Activated T-cell treated with anti-CD3 and anti-CD28 coated beads, Interleukin-2, amount 50 U/mL, for 72 hours (primary cell): Measurements from ENCODE around the gene MAP1A. TPM values are rescaled to one million over a fixed set of nuclear protein-coding genes. Genes with fewer than 3 reads are reported as not detected.

Experiments
- ATAC-seq, 2 donors: fragments of 150-1000 bp; cut with Tn5 transposase; replicated peaks in 1 of 2; 2 replicates each; pipeline ENCODE4 v1.10.0; 2021; ENCODE audit warnings: moderate library complexity in 2 of 2, mild to moderate bottlenecking in 1 of 2
- DNase-seq, 2 donors: peaks; one replicate each; pipeline ENCODE4 v3.0.0; 2021 to 2022; ENCODE audit warnings: mixed read lengths in 1 of 2
- H3K27ac Mint-ChIP-seq: one replicate; pipeline ENCODE4 v1.8.0; 2022; ENCODE audit warnings: mild to moderate bottlenecking, moderate library complexity, mixed read lengths
- H3K27me3 Mint-ChIP-seq: one replicate; pipeline ENCODE4 v1.8.0; 2022; ENCODE audit warnings: low read depth, mixed read lengths
- H3K36me3 Mint-ChIP-seq, 2 donors: one replicate each; pipeline ENCODE4 v1.8.0; 2022; ENCODE audit warnings: mixed read lengths in 2 of 2, mild to moderate bottlenecking in 1 of 2; ENCODE audit not compliant: insufficient read depth in 2 of 2
- H3K4me1 Mint-ChIP-seq: one replicate; pipeline ENCODE4 v1.8.0; 2022; ENCODE audit warnings: low read depth, mixed read lengths
- H3K4me3 Mint-ChIP-seq, 2 donors: one replicate each; pipeline ENCODE4 v1.8.0; 2022; ENCODE audit warnings: mild to moderate bottlenecking in 2 of 2, mixed read lengths in 2 of 2, moderate library complexity in 2 of 2
- H3K9me3 Mint-ChIP-seq, 2 donors: one replicate each; pipeline ENCODE4 v1.8.0; 2022; ENCODE audit warnings: mixed read lengths in 2 of 2
- total RNA-seq, 2 donors: library from RNA; stranded (reverse); gene quantifications; one replicate each; pipeline ENCODE4 v1.2.3, GENCODE V29; 2022

MAP1A gene
- total RNA-seq: 1 to 10 TPM in 1 of 2 donors, under 1 TPM in 1; 0.82 to 1.8 TPM

DNA sequence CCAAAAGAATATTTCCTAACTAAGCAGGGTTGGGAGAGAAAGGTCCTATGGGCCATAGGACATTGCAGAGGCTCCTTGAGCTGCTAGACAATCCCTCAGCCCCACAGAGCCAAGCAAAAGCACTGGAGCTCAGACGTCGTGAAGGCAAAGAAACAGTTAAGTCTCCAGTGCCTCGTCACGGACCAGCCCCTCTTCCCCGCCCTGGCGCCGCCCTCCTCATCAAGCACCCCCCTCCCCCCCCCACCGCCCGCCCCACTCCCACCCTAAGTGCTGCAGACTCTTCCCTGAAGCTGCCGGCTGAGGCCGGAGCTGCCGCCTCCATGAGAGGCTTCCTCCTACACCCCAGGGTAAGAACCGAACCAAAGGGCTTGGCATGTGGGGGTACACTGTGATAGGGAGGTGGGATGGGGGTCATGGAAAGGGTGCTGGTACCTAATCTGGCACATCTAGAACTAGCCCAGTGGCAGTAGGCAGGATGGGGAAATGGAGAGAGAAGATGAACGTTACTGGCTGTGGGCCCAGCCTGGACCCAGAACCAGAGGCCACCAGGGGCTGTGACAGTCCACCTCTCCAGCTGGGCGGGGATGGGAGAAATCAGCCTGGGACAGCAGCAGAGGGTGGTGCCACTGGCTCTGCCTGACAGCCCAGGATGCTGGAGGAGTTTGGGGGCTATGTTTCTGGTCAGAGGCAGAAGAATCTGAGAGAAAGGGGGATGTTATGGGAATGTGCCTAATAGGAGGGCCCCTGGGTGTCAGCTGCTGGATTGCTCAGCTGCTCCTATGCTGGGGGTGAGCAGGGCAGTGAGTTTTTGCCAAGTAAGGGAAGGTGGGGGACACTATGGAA lies at the start of gene MAP1A:
TSS of gene MAP1A (plus strand) at position 255 of the 843 bp plus-strand sequence. CDS start 3,866 bp downstream, outside the sequence.
- peaks cover 40% of the 10 kb centered on the region for H3K27me3 Mint-ChIP-seq
- H3K9me3 Mint-ChIP-seq: no peaks in the 10 kb centered on the region
- H3K27ac Mint-ChIP-seq: no peak within 1 kb of the TSS
- peak within 1 kb of the TSS; percentile 36 to 83 for H3K4me3 Mint-ChIP-seq
- DNase-seq: no peak
- peaks cover 53% of the 10 kb centered on the region for H3K4me1 Mint-ChIP-seq
- peak; percentile 9 to 21 for ATAC-seq
- H3K36me3 Mint-ChIP-seq: no peaks in the 10 kb centered on the region

DNA sequence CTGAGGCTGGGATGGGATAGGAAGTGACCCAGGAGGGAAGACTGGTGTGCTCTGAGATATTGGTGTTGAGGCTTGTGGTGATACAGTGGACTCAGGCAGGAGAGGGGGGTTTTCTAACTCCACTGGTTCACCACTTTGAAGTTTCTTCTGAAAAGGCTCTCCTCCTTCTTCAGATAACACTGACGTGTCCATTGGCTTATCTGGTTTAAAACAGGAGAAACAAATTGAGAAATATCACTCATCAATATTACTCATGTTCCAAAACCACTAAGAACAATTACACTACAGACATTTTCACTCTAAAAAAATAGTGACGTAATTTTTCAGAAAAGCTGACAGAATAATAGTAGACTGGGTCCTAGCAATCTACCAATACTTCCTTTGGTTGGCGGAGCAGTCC lies 47.5 kb upstream of the MAP1A start:
- H3K27me3 Mint-ChIP-seq: no peaks in the 10 kb centered on the region
- H3K4me3 Mint-ChIP-seq: peak overlapping the region in 1 of 2 donors; percentile 12
- DNase-seq: no peak
- no peaks in the 10 kb centered on the region for H3K9me3 Mint-ChIP-seq
- H3K36me3 Mint-ChIP-seq: peaks cover 8 to 15% of the 10 kb centered on the region in 2 donors
- peak overlapping the region; percentile 40 for H3K27ac Mint-ChIP-seq
- H3K4me1 Mint-ChIP-seq: no peaks in the 10 kb centered on the region
- ATAC-seq: peak; percentile 41 to 88

DNA sequence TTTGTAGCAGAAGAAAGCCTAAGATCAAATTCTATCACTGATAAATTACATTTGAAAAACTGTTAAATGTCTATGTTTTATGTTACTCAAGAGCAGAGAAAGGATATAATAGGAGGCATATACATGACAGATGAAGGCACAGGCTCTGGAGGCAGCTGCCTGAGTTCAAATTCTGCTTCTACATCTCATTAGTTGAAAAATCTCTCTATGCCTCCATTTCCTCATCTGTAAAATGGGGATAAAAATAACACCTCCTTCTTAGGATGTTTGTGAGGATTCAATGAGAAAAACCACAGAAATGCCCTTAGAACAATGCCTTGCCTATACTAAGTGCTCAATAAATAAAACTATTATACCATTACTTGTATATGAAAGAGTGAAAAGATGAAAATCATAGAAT lies 45.4 kb upstream of the MAP1A start:
- ATAC-seq (no peak), DNase-seq (no peak)
- no peak overlapping the region for H3K4me3 Mint-ChIP-seq
- H3K27ac Mint-ChIP-seq: peak overlapping the region; percentile 38
- no peaks in the 10 kb centered on the region for H3K4me1 Mint-ChIP-seq
- no peaks in the 10 kb centered on the region for H3K9me3 Mint-ChIP-seq
- H3K27me3 Mint-ChIP-seq: no peaks in the 10 kb centered on the region
- H3K36me3 Mint-ChIP-seq: peaks cover 6 to 18% of the 10 kb centered on the region in 2 donors

DNA sequence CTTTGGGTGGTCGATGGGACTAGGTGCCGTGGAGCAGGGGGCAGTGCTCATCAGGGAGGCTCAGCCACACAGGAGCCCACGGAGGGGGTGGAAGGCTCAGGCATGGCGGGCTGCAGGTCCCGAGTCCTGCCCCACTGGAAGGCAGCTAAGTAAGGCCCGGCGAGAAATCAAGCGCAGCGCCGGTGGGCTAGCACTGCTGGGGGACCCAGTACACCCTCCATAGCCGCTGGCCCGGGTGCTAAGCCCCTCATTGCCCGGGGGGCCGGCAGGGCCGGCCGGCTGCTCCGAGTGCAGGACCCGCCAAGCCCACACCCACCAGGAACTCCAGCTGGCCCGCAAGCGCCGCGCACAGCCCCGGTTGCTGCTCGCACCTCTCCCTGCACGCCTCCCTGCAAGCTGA lies 43.5 kb upstream of the MAP1A start:
- Mint-ChIP-seq H3K4me3 (no peak overlapping the region), H3K9me3 (no peaks in the 10 kb centered on the region), H3K36me3 (peaks cover 9 to 31% of the 10 kb centered on the region in 2 donors), H3K27ac (no peak overlapping the region), H3K27me3 (no peaks in the 10 kb centered on the region), H3K4me1 (no peaks in the 10 kb centered on the region)
- no peak for ATAC-seq
- no peak for DNase-seq

DNA sequence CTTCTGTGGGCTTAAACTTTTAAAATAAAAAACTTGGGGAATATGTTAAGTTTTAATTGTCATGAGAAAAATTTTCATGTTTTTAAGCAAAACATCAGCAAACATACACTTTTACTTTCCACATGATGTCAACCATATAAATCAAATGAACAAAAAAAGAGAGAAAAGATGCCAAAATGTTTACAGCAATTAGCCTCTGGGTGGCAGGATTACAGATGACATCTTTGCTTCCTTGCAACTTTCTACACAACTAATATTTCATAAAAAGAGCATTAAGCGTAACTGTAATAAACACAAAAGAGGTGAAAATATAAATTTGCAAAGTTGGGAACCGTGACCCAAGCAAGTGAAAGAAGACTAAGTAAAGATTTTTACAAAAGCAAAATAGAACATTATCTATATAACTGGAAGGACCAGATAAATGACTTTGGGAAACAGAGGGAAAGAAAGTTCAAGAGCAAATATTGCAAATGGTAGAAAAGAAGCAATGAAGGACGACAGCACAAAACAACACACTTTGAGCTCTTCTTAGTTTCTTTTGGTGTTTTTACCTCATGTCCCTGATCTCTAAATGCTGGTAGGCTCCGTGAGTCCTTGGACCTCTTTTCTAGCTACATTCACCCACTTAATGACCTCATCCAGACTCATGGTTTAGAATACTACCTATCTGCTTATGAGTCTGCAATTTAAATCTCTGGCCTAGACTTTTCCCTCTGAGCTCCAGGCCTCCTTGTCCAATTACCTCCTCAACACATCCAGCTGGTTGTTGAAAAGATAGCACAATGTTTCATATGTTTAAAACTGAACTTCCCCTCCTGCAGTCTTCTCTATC lies 33.9 kb upstream of the MAP1A start:
- peak overlapping the region; percentile 8 for H3K27ac Mint-ChIP-seq
- H3K27me3 Mint-ChIP-seq: no peaks in the 10 kb centered on the region
- H3K9me3 Mint-ChIP-seq: no peaks in the 10 kb centered on the region
- ATAC-seq (no peak), DNase-seq (no peak)
- no peaks in the 10 kb centered on the region for H3K4me1 Mint-ChIP-seq
- peaks cover 0 to 8% of the 10 kb centered on the region in 2 donors for H3K36me3 Mint-ChIP-seq
- H3K4me3 Mint-ChIP-seq: no peak overlapping the region

DNA sequence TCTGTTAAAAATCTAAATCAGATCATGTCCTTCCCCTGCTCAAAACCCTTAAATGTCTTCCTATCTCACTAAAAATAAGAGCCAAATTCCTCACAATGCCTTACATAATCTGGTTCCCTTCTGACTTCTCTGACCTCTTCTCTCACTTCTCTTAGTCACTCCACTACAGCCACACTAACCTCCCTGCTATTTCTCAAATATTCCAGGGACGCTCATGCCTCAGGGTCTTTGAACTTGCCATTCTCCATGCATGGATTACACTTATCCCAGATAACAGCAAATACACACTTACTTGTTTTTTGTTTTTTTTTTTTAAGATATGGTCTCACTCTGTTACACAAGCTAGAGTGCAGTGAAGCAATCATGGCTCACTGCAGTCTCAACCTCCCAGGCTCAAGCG lies 33.0 kb upstream of the MAP1A start:
- no peaks in the 10 kb centered on the region for H3K4me1 Mint-ChIP-seq
- peaks cover 0 to 5% of the 10 kb centered on the region in 2 donors for H3K36me3 Mint-ChIP-seq
- no peaks in the 10 kb centered on the region for H3K9me3 Mint-ChIP-seq
- no peaks in the 10 kb centered on the region for H3K27me3 Mint-ChIP-seq
- H3K4me3 Mint-ChIP-seq: no peak overlapping the region
- H3K27ac Mint-ChIP-seq: no peak overlapping the region
- ATAC-seq (no peak), DNase-seq (no peak)

DNA sequence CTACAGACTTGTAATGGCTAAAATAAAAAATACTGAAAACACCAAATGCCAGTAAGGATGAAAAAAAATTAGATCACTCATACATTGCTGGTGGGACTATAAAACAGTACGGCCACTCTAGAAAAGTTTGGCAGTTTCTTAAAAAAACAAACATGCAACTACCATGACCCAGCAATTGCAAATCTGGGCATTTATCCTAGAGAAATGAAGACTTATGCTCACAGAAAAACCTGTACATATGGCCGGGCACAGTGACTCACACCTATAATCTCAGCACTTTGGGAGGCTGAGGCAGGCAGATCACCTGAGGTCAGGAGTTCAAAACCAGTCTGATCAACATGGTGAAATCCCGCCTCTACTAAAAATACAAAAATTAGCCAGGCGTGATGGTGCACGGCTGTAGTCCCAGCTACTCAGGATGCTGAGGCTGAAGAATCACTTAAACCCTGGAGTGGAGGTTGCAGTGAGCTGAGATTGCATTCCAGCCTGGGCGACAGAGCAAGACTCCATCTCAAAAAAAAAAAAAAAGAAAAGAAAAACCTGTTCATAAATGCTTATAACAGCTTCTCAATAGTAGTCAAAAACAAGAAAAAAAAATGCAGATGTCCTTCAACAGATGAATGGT lies 30.0 kb upstream of the MAP1A start:
- no peak overlapping the region for H3K4me3 Mint-ChIP-seq
- DNase-seq: no peak

DNA sequence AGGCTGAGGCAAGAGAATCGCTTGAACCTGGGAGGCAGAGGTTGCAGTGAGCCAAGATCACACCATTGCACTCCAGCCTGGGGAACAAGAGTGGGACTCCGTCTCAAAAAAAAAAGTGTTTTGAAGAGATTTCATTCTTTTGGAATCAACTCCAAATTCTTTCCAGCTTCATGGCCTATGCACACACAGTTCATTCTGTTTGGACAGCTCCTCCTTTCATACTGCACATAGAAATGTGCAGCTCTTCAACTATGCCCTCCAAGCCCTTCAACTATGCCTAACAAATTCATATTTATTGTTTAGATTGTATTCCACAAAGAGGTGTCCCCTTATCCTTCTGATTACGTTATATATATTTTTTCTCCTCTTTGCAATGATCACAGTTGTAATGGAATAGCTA lies 28.6 kb upstream of the MAP1A start:
- H3K36me3 Mint-ChIP-seq: peaks cover 3 to 5% of the 10 kb centered on the region in 2 donors
- peak overlapping the region; percentile 76 for H3K27ac Mint-ChIP-seq
- ATAC-seq (no peak), DNase-seq (no peak)
- H3K9me3 Mint-ChIP-seq: no peaks in the 10 kb centered on the region
- no peak overlapping the region for H3K4me3 Mint-ChIP-seq
- H3K4me1 Mint-ChIP-seq: peaks cover 18% of the 10 kb centered on the region
- H3K27me3 Mint-ChIP-seq: no peaks in the 10 kb centered on the region

More for the DNA sequence above, 30.0 kb upstream of the MAP1A start:
- Mint-ChIP-seq H3K36me3 (peaks cover 0 to 3% of the 10 kb centered on the region in 2 donors), H3K4me1 (peaks cover 11% of the 10 kb centered on the region), H3K27me3 (no peaks in the 10 kb centered on the region), H3K27ac (no peak overlapping the region), H3K9me3 (no peaks in the 10 kb centered on the region)
- ATAC-seq: no peak

DNA sequence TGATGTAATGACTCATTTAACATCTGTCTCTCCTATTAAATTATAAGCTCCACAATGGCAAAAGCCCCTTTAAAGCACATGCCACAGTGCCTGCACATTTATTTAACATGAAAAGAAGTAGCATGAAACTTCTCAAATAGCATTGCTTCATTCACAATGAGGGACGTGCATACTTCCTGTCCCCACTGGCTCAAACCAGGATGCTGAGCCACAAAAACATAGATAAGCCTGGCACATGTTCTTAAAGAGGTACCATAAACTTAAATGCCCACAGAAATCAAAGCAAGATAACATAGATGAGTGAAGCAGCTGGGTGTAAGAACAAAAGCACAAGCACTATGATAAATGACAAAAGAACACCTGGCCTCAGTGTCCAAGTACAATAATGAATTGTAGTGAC lies 28.2 kb upstream of the MAP1A start:
- peaks cover 22% of the 10 kb centered on the region for H3K4me1 Mint-ChIP-seq
- no peak overlapping the region for H3K4me3 Mint-ChIP-seq
- H3K9me3 Mint-ChIP-seq: no peaks in the 10 kb centered on the region
- H3K27me3 Mint-ChIP-seq: no peaks in the 10 kb centered on the region
- no peak for DNase-seq
- peaks cover 3 to 5% of the 10 kb centered on the region in 2 donors for H3K36me3 Mint-ChIP-seq
- no peak for ATAC-seq
- peak overlapping the region; percentile 76 for H3K27ac Mint-ChIP-seq

DNA sequence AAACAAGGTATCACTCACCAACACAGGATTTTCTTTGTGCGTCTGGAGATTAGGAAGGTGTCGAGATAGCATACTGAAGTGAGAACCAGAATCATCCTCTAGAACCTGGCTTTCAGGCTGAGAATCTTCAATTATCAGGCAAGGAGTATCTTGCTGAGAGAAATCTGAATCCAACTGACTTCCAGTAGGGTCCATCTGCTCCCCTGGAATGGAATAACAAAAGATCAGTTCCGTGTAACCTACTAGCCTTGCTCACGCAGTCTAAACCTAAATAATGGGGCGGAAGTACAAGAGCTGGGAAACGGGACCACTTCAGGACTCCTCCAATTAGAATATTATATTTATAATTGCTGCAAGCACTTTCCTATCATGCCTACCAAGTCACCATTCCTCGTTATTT lies 25.1 kb upstream of the MAP1A start:
- Mint-ChIP-seq H3K9me3 (no peaks in the 10 kb centered on the region), H3K36me3 (peaks cover 3 to 5% of the 10 kb centered on the region in 2 donors), H3K4me3 (peak overlapping the region; percentile 87 to 90), H3K27me3 (no peaks in the 10 kb centered on the region), H3K27ac (peak overlapping the region; percentile 89), H3K4me1 (peaks cover 27% of the 10 kb centered on the region)
- DNase-seq: no peak
- ATAC-seq: no peak

DNA sequence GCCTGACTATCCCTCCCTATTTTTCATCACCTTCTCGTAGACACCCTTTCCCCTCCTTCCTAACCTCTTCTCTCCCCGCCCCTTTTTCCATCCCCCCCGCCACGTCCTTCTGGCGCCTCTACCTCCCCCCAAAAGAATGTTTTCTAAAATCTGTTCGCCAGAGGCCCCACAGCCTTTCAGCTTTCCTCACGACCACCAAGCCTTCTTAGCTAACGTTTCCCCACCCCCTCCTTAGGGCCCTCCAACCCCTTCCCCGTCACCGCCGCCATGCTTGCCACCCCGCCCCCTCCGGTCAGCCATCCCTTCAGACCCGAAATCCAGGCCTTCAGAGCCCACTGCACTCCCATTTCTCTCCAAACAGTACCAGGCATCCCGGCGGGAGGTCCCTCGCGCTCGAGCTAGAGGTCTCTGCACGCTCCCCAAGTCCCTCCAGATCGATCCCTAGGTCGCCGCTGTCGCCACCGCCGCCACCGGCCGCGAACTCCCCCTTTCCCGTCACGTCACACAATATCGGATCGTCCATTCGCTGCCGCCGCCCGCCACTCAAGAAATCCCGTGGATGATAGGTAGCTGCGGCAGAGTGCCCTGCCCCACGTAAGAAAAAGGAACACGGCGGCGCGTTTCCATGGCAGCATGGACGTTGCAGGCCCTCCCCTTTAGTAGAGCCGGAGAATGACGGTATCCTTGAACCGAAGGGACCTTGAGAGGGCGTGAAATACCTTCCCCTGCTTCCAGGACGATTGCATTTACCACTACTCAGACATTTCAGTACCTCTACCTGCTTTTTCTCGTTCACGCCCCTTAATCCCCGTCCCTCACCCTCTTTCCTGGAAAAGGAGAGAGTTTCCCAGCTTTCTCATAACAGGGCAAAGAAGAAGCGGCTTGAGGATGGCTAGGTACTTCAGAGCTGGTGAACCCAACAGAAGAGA lies 24.5 kb upstream of the MAP1A start, which contains the start of gene TP53BP1:
TSS of gene TP53BP1 (minus strand) at position 484 of the 929 bp plus-strand sequence. CDS start at position 371, 113 bp downstream.
- H3K36me3 Mint-ChIP-seq: peaks cover 3 to 5% of the 10 kb centered on the region in 2 donors
- DNase-seq: peak; percentile 93 to 97
- peak within 1 kb of the TSS; percentile 89 for H3K27ac Mint-ChIP-seq
- peak; percentile 99 to 100 for ATAC-seq
- peaks cover 27% of the 10 kb centered on the region for H3K4me1 Mint-ChIP-seq
- peak within 1 kb of the TSS; percentile 87 to 90 for H3K4me3 Mint-ChIP-seq
- no peaks in the 10 kb centered on the region for H3K27me3 Mint-ChIP-seq
- H3K9me3 Mint-ChIP-seq: no peaks in the 10 kb centered on the region
